ENCODE results near the gene YIF1B.

DNA sequence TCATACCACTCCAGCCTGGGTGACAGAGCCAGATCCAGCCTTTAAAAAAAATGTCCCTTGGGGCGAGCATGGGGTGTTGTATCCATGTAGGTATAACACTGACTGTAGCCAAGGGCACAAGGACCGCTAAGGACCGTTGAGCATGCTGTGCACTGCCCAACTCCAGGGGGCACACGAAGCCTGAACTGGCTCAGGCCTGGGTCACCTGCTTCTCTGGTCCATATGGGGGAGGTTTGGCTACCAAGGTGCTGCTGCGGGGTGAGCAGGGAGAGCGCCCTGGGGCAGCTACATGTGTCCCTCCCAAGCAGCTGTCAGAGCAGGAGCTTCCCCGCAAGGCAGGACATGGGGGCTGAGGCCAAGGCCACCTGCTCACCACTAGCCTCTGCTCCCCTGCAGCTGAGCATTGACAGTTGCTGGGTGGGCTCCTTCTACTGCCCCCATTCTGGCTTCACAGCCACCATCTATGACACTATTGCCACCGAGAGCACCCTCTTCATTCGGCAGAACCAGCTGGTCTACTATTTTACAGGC is 36.2 kb upstream of the YIF1B start:
- TF ChIP-seq PPARA (CRISPR knock-in tag; IDR thresholded peaks at IDR 0.05; ENCODE audit: borderline replicate concordance): no peak
- TF ChIP-seq, protein P1, sequence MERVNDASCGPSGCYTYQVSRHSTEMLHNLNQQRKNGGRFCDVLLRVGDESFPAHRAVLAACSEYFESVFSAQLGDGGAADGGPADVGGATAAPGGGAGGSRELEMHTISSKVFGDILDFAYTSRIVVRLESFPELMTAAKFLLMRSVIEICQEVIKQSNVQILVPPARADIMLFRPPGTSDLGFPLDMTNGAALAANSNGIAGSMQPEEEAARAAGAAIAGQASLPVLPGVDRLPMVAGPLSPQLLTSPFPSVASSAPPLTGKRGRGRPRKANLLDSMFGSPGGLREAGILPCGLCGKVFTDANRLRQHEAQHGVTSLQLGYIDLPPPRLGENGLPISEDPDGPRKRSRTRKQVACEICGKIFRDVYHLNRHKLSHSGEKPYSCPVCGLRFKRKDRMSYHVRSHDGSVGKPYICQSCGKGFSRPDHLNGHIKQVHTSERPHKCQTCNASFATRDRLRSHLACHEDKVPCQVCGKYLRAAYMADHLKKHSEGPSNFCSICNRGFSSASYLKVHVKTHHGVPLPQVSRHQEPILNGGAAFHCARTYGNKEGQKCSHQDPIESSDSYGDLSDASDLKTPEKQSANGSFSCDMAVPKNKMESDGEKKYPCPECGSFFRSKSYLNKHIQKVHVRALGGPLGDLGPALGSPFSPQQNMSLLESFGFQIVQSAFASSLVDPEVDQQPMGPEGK (CRISPR knock-in tag; IDR thresholded peaks at IDR 0.05; ENCODE audit: borderline replicate concordance): no peak
- TF ChIP-seq ZFP3 (CRISPR knock-in tag; IDR thresholded peaks at IDR 0.05): no peak
- TF ChIP-seq ZC3H10 (CRISPR knock-in tag; IDR thresholded peaks at IDR 0.05): no peak
- TF ChIP-seq BACH2 (CRISPR knock-in tag; IDR thresholded peaks at IDR 0.05; ENCODE audit: borderline replicate concordance): no peak
- no peak for TF ChIP-seq TCF4 (CRISPR knock-in tag; IDR thresholded peaks at IDR 0.05; ENCODE audit: borderline replicate concordance)
- no peak for TF ChIP-seq ZFP30 (CRISPR knock-in tag; IDR thresholded peaks at IDR 0.05)
- TF ChIP-seq OSR1 (CRISPR knock-in tag; IDR thresholded peaks at IDR 0.05): no peak
- no peak for TF ChIP-seq ESRRG (CRISPR knock-in tag; IDR thresholded peaks at IDR 0.05)
